Measurements from ENCODE around the gene SENP5. TPM values are rescaled to one million over a fixed set of nuclear protein-coding genes. Genes with fewer than 3 reads are reported as not detected.

SENP5 gene
- total RNA-seq, 4 donors from 2014 or later: 25.2 to 32.5 (median 28.7) TPM

DNA sequence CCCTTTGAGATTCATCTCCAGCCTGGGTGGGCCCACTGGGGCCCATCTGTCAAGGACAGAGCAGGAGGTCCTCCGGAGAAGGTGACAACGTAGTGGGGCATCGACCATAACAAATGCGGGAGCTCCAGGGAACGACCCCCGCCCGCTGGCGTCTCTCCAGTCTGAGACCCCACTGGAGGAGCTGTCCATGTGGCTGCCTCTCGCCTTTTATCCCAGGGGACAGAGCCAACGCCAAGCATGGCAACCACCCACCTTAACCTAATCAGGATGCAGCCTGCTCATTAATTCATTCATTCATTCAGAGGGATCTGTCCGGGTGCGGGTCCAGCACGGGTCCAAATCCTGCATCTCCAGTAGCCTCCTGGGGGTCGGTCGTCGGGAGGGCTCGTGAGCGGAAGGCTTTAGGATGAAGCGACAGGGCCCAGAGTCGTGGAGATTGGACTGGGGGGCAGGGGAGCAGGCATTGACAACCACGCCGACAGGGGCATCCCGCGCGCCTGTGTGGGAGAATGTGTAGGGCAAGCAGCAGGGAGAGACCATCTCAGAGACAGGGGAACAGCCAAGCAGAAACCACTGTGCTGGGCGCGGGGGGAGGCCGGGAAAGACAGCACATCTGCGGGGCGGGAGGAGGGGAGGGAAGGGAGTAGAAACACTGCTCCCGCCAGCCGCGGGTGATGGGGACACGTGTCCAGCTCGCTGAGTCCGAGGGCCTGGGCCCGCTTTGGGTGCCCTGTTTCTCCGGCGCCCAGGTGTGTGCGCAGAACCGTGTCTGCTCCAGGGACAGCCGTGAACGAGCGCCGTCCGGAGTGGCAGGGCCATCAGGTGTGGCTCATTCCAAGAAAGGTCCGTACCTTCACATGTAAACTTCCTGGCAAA is 99.0 kb downstream of the SENP5 start:
- WGBS, 2 donors: 80 to 84% methylated on average over 41 to 47 of the region's 47 CpGs
- intact Hi-C loops (cut with DNase I; ENCODE audit: low total_unique reads): loop anchor here (10.0 kb wide), 1 partner anchor 132 kb away; no protein-coding TSS in a partner anchor
- peak in 1 of 2 donors; percentile 84 for DNase-seq (ENCODE audit: low spot score in 2 of 2)
- H3K4me3 ChIP-seq (ENCODE audit: low read depth, poor library complexity, severe bottlenecking): no peak overlapping the region
- no peak for TF ChIP-seq POLR2A (IDR thresholded peaks at IDR 0.05)
- TF ChIP-seq, protein P1, sequence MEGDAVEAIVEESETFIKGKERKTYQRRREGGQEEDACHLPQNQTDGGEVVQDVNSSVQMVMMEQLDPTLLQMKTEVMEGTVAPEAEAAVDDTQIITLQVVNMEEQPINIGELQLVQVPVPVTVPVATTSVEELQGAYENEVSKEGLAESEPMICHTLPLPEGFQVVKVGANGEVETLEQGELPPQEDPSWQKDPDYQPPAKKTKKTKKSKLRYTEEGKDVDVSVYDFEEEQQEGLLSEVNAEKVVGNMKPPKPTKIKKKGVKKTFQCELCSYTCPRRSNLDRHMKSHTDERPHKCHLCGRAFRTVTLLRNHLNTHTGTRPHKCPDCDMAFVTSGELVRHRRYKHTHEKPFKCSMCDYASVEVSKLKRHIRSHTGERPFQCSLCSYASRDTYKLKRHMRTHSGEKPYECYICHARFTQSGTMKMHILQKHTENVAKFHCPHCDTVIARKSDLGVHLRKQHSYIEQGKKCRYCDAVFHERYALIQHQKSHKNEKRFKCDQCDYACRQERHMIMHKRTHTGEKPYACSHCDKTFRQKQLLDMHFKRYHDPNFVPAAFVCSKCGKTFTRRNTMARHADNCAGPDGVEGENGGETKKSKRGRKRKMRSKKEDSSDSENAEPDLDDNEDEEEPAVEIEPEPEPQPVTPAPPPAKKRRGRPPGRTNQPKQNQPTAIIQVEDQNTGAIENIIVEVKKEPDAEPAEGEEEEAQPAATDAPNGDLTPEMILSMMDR (IDR thresholded peaks at IDR 0.05): no peak

DNA sequence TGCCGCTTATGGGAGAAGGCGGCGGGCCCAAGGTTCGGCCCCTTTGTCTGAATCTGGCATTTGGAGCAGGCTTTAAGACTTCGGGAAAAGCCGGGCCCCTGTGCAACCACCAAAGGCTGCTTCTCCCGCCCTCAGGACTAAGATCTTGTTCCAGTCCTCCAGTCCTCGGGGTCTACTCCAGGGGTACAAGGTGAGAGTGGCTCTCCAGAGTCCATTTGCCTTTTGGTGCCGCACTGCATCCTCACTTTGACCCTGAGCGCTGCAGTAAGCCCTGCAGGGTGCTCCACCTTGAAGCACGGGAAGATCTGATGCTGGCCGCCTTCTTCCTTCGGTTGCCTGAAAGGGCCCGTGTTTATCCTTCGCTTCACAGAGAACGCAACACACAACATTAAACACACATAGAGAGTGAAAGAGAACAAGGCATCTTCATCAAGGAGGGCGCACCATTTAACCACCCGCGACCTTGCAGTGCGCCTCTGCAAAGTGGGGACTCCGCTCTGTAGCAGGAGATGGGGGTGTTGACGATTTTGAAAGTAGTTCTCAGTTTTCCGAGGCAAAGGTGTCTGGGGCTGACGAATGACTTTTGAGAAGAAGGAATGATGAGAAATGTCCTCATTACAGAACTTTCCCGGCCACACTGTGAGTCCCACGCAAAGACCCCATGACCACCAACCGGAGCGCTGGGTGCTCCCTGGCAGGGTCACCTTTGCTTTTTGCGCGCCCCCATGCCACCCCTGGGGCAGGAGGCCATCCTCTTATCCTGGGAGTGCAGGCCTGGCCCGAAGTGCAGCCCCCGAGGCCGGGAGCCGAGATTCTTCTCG is 99.9 kb downstream of the SENP5 start:
- peak in 1 of 2 donors; percentile 76 for DNase-seq (ENCODE audit: low spot score in 2 of 2)
- 70 to 74% methylated on average over 35 of the region's 35 CpGs for WGBS, 2 donors
- no peak overlapping the region for H3K4me3 ChIP-seq (ENCODE audit: low read depth, poor library complexity, severe bottlenecking)
- intact Hi-C loops (cut with DNase I; ENCODE audit: low total_unique reads): loop anchor here (10.0 kb wide), 1 partner anchor 133 kb away; no protein-coding TSS in a partner anchor
- TF ChIP-seq, protein P1 (IDR thresholded peaks at IDR 0.05): no peak
- TF ChIP-seq POLR2A (IDR thresholded peaks at IDR 0.05): no peak

DNA sequence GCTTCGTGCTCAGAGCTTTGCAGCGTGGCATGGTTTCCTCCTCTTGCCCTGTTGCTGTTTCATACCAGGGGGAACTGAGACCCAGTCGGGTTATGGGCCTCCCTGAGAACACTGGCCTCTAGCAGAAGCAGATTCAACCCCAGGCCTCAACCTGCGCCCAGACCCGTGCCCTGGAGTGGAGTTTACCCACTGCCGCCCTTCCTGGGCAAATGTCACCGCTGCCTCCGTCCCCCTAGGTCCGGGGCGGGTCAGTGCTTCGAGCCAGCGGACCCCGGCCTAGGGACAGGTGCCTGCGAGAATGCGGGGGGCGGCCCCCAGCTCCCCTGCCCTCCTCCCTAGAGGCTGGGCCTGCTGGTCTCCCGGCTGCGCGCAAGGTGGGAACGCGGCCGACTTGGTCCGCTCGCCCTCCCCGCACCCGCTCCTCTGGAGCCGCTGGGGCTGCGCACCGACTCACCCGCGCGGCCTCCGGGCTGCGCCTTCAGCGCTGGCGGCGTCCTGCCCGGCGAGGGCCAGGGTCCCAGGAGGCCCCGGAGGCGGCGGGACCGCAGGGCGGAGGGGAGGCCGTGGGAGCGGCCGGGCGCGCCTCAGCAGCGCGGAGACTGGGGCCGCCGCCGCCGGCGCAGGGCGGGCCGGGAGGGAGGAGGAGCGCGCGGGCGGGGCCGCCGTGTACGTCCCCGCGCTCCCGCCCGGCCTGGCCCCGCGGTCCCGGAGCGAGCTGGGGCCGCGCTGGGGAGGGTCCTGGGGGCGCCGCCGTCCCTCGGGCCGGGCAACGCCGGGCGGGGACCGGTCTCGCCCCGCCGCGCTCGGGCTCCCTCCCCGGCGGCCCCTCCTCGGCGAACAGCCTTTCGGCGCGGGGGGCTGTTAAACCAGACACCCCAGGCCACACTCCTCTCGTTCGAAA is 100.8 kb downstream of the SENP5 start, which contains the start of gene PIGZ:
PIGZ (minus strand) TSS at position 601 of the 901 bp plus-strand sequence. CDS start 16,802 bp downstream, outside the sequence.
- TF ChIP-seq POLR2A (IDR thresholded peaks at IDR 0.05): no peak
- TF ChIP-seq, protein P1 (IDR thresholded peaks at IDR 0.05): no peak
- peak within 1 kb of the TSS; percentile 78 for H3K4me3 ChIP-seq (ENCODE audit: low read depth, poor library complexity, severe bottlenecking)
- peak in 1 of 2 donors; percentile 85 for DNase-seq (ENCODE audit: low spot score in 2 of 2)
- intact Hi-C loops (cut with DNase I; ENCODE audit: low total_unique reads): loop anchor here (10.0 kb wide), 1 partner anchor 134 kb away; no protein-coding TSS in a partner anchor
- 0 to 4% methylated on average over 24 to 29 of the region's 98 CpGs for WGBS, 2 donors

DNA sequence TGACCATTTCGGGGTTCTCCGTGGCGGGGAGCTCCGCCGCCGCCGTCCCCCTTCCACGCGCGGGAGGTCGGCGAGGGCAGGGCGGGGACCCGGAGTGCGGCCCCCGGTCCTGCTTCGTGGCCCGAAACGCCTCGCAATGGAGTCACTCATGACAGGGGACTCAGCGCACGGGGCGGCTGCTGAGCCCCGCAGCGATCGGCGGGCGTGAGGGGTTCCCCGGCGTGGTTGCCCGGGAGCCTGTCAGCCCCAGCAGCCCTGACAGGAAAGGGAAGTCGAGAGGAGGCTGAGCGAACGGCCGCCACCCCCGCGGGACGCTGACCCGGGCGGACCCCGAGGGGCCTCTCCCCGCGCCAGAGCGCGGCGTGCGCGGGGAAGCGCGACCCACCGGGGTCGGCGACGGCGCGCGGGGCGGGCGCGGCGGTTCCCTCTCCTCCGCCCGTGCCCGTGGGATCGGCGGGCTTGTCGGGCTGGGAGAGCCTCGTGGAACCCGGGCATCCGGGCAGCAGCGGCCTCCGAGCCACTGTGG is 101.5 kb downstream of the SENP5 start:
- 1% methylated on average over 30 of the region's 72 CpGs; no CpG with 5 or more reads in 1 of the 2 donors for WGBS, 2 donors

More for the DNA sequence above, 101.5 kb downstream of the SENP5 start:
- intact Hi-C loops (cut with DNase I; ENCODE audit: low total_unique reads): loop anchor here (10.0 kb wide), 1 partner anchor 134 kb away; no protein-coding TSS in a partner anchor
- peak in 1 of 2 donors; percentile 84 for DNase-seq (ENCODE audit: low spot score in 2 of 2)
- peak overlapping the region; percentile 78 for H3K4me3 ChIP-seq (ENCODE audit: low read depth, poor library complexity, severe bottlenecking)
- TF ChIP-seq, protein P1 (IDR thresholded peaks at IDR 0.05): no peak
- no peak for TF ChIP-seq POLR2A (IDR thresholded peaks at IDR 0.05)
